CD4-positive, alpha-beta memory T cell (primary cell): Measurements from ENCODE around the gene ATP2B1. TPM values are rescaled to one million over a fixed set of nuclear protein-coding genes. Genes with fewer than 3 reads are reported as not detected.

Source experiments
- CTCF ChIA-PET: fragments of 350-600 bp; sonication (Branson Sonifier 250); formaldehyde crosslinking; loops from one replicate; lab custom pipeline; 2021; ENCODE audit warnings: inconsistent platforms; ENCODE audit not compliant: partially characterized antibody; lab: Charles Lee
- POLR2A ChIA-PET: fragments of 350-600 bp; sonication (Branson Sonifier 250); formaldehyde crosslinking; loops from one replicate; lab custom pipeline; 2021; ENCODE audit not compliant: partially characterized antibody; lab: Charles Lee
- DNase-seq, 5 donors: peaks; one replicate each; pipeline versions ENCODE4 v3.0.0 to v3.0.0-alpha.2; 2020 to 2022; ENCODE audit warnings: mixed read lengths in 1 of 5
- H3K27ac ChIP-seq: one replicate; pipeline ENCODE4 v1.7.0; 2013; ENCODE audit warnings: low read depth, low read length
- H3K27me3 ChIP-seq: 2 replicates; pipeline ENCODE4 v1.7.0; 2013; ENCODE audit warnings: mild to moderate bottlenecking, low read length, moderate library complexity; ENCODE audit not compliant: insufficient read depth
- H3K36me3 ChIP-seq: 2 replicates; pipeline ENCODE4 v1.7.0; 2013; ENCODE audit warnings: mild to moderate bottlenecking, low read length, moderate library complexity; ENCODE audit not compliant: insufficient read depth
- H3K4me1 ChIP-seq: 2 replicates; pipeline ENCODE4 v1.7.0; 2013; ENCODE audit warnings: mild to moderate bottlenecking, low read length, moderate library complexity; ENCODE audit not compliant: insufficient read depth
- H3K4me3 ChIP-seq, 2 donors: one replicate each; pipeline ENCODE4 v1.7.0; 2013; ENCODE audit warnings: low read length in 2 of 2, mild to moderate bottlenecking in 1 of 2
- H3K9me3 ChIP-seq, 2 donors: one replicate each; pipeline ENCODE4 v1.7.0; 2013; ENCODE audit warnings: low read length in 2 of 2, control low read depth in 1 of 2; ENCODE audit not compliant: control insufficient read depth in 1 of 2
- H3K27ac Mint-ChIP-seq, 7 donors: one replicate each; pipeline ENCODE4 v1.8.0; 2020 to 2021; ENCODE audit warnings: mixed read lengths in 7 of 7, mild to moderate bottlenecking in 6 of 7, inconsistent platforms in 3 of 7, moderate library complexity in 3 of 7
- H3K27me3 Mint-ChIP-seq, 2 donors: one replicate each; pipeline ENCODE4 v1.8.0; 2020 to 2021; ENCODE audit warnings: mixed read lengths in 2 of 2
- H3K36me3 Mint-ChIP-seq, 2 donors: one replicate each; pipeline ENCODE4 v1.8.0; 2020 to 2021; ENCODE audit warnings: mixed read lengths in 2 of 2, inconsistent platforms in 1 of 2, mild to moderate bottlenecking in 1 of 2
- H3K4me1 Mint-ChIP-seq, 4 donors: one replicate each; pipeline ENCODE4 v1.8.0; 2020 to 2021; ENCODE audit warnings: mixed read lengths in 4 of 4, mild to moderate bottlenecking in 1 of 4
- H3K4me3 Mint-ChIP-seq, 8 donors: one replicate each; pipeline ENCODE4 v1.8.0; 2020 to 2021; ENCODE audit warnings: mixed read lengths in 8 of 8, mild to moderate bottlenecking in 7 of 8, moderate library complexity in 6 of 8, inconsistent platforms in 3 of 8
- H3K9me3 Mint-ChIP-seq, 8 donors: one replicate each; pipeline ENCODE4 v1.8.0; 2020 to 2021; ENCODE audit warnings: mixed read lengths in 8 of 8, mild to moderate bottlenecking in 5 of 8, inconsistent platforms in 3 of 8, moderate library complexity in 1 of 8
- intact Hi-C: fragments of 100-400 bp; cut with micrococcal nuclease; formaldehyde crosslinking; loops from one replicate; pipeline ENCODE4 v1.15.1; 2023
- polyA plus RNA-seq, 2 donors: library from polyadenylated mRNA; unstranded; fragments of 300-500 nt; fragmentation: Illumina TruSeq; gene quantifications; one replicate each; pipeline ENCODE4 v1.2.3, GENCODE V29; 2021
- total RNA-seq, 2 experiments: library from RNA; stranded (reverse); gene quantifications; one replicate each; pipeline ENCODE4 v1.2.3, GENCODE V29; 2021

ATP2B1 gene
- total and polyA plus RNA-seq, 4 experiments from 2014 or later: 57.3 to 86.0 (median 72.6) TPM

GRCh38 chr12:89665556-89665955 lies 43.1 kb downstream of the ATP2B1 start:
- peaks cover 87% of the 10 kb centered on the region for H3K4me1 ChIP-seq
- no peaks in the 10 kb centered on the region for H3K9me3 ChIP-seq
- peaks cover 1 to 23% of the 10 kb centered on the region in 2 donors for H3K36me3 Mint-ChIP-seq
- ChIA-PET POLR2A (interaction anchor here (0.7 to 1.6 kb wide), 2 partner anchors 42 to 44 kb away, joined by 3 to 7 read pairs; partner anchors contain the start of gene ATP2B1), CTCF (no interaction called here)
- H3K4me1 Mint-ChIP-seq: peaks cover 61 to 85% (median 72%) of the 10 kb centered on the region in 4 donors
- H3K4me3 ChIP-seq: no peak overlapping the region
- DNase-seq: no peak
- peak overlapping the region in 3 of 8 donors; percentile 4 to 54 (median 49) for H3K4me3 Mint-ChIP-seq
- no peaks in the 10 kb centered on the region for H3K27me3 ChIP-seq
- no peak overlapping the region for H3K27ac ChIP-seq
- peak overlapping the region in 5 of 7 donors; percentile 26 to 79 (median 48) for H3K27ac Mint-ChIP-seq
- H3K27me3 Mint-ChIP-seq: no peaks in the 10 kb centered on the region
- intact Hi-C loops: loop anchor here (2.0 kb wide), 1 partner anchor 13 kb away; no protein-coding TSS in a partner anchor
- H3K36me3 ChIP-seq: no peaks in the 10 kb centered on the region
- peaks cover 0 to 2% (median 0%) of the 10 kb centered on the region in 8 donors for H3K9me3 Mint-ChIP-seq

- peak overlapping the region in 4 of 8 donors; percentile 51 to 65 (median 56) for H3K4me3 Mint-ChIP-seq
- POLR2A ChIA-PET: interaction anchor here (1.8 to 3.7 kb wide), 2 partner anchors 9 to 43 kb away, joined by 4 to 31 read pairs; partner anchors contain the start of gene ATP2B1
Observed at GRCh38 chr12:89664441-89664840, 44.2 kb downstream of the ATP2B1 start.

GRCh38 chr12:89663577-89664357 lies 44.9 kb downstream of the ATP2B1 start:
- Histone ChIP-seq H3K27me3 (no peaks in the 10 kb centered on the region), H3K4me3 (no peak overlapping the region), H3K36me3 (no peaks in the 10 kb centered on the region), H3K9me3 (no peaks in the 10 kb centered on the region), H3K27ac (peak overlapping the region; percentile 22), H3K4me1 (peaks cover 88% of the 10 kb centered on the region)
- peaks cover 0 to 2% (median 0%) of the 10 kb centered on the region in 8 donors for H3K9me3 Mint-ChIP-seq
- H3K4me3 Mint-ChIP-seq: peak overlapping the region in 6 of 8 donors; percentile 25 to 65 (median 54)
- H3K4me1 Mint-ChIP-seq: peaks cover 60 to 80% (median 72%) of the 10 kb centered on the region in 4 donors
- H3K36me3 Mint-ChIP-seq: peaks cover 1 to 20% of the 10 kb centered on the region in 2 donors
- peak in 1 of 5 donors; percentile 60 for DNase-seq
- peak overlapping the region; percentile 11 to 87 (median 69) for H3K27ac Mint-ChIP-seq
- intact Hi-C loops: loop anchor here (2.0 to 5.0 kb wide), 2 partner anchors 15 to 44 kb away; partner anchors contain the start of gene ATP2B1
- no peaks in the 10 kb centered on the region for H3K27me3 Mint-ChIP-seq
- ChIA-PET CTCF (interaction anchor here (0.7 to 1.5 kb wide), 3 partner anchors 11 to 286 kb away, joined by 3 to 5 read pairs (median 5); no protein-coding TSS in a partner anchor), POLR2A (interaction anchor here (0.9 to 3.7 kb wide), 4 partner anchors 8 to 200 kb away, joined by 4 to 31 read pairs (median 5); partner anchors contain the start of gene ATP2B1)

More at GRCh38 chr12:89664441-89664840, 44.2 kb downstream of the ATP2B1 start:
- H3K27me3 ChIP-seq: no peaks in the 10 kb centered on the region
- Mint-ChIP-seq H3K36me3 (peaks cover 1 to 23% of the 10 kb centered on the region in 2 donors), H3K27me3 (no peaks in the 10 kb centered on the region), H3K9me3 (peaks cover 0 to 2% (median 0%) of the 10 kb centered on the region in 8 donors), H3K27ac (peak overlapping the region in 4 of 7 donors; percentile 15 to 87 (median 32)), H3K4me1 (peaks cover 61 to 80% (median 71%) of the 10 kb centered on the region in 4 donors)
- intact Hi-C loops: loop anchor here (2.0 to 5.0 kb wide), 2 partner anchors 14 to 43 kb away; partner anchors contain the start of gene ATP2B1
- CTCF ChIA-PET: interaction anchor here (1.3 kb wide), 1 partner anchor 121 kb away, joined by 5 read pairs; no protein-coding TSS in a partner anchor
- no peak for DNase-seq
- no peak overlapping the region for H3K4me3 ChIP-seq
- H3K4me1 ChIP-seq: peaks cover 89% of the 10 kb centered on the region
- no peaks in the 10 kb centered on the region for H3K9me3 ChIP-seq
- peak overlapping the region; percentile 22 for H3K27ac ChIP-seq
- no peaks in the 10 kb centered on the region for H3K36me3 ChIP-seq

GRCh38 chr12:89662623-89663022 lies 46.0 kb downstream of the ATP2B1 start:
- peaks cover 0 to 2% (median 0%) of the 10 kb centered on the region in 8 donors for H3K9me3 Mint-ChIP-seq
- intact Hi-C loops: loop anchor here (5.0 kb wide), 1 partner anchor 45 kb away; the partner anchor contains the start of gene ATP2B1
- no peaks in the 10 kb centered on the region for H3K36me3 ChIP-seq
- POLR2A ChIA-PET: interaction anchor here (0.9 to 3.7 kb wide), 3 partner anchors 9 to 201 kb away, joined by 4 to 31 read pairs (median 6); partner anchors contain the start of gene ATP2B1
- CTCF ChIA-PET: interaction anchor here (0.6 to 1.5 kb wide), 2 partner anchors 35 to 287 kb away, joined by 3 to 5 read pairs; no protein-coding TSS in a partner anchor
- peak overlapping the region in 4 of 7 donors; percentile 16 to 56 (median 30) for H3K27ac Mint-ChIP-seq
- H3K4me3 ChIP-seq: no peak overlapping the region
- peak overlapping the region in 4 of 8 donors; percentile 6 to 64 (median 34) for H3K4me3 Mint-ChIP-seq
- peaks cover 61 to 82% (median 74%) of the 10 kb centered on the region in 4 donors for H3K4me1 Mint-ChIP-seq
- no peak for DNase-seq
- no peaks in the 10 kb centered on the region for H3K27me3 Mint-ChIP-seq
- no peaks in the 10 kb centered on the region for H3K27me3 ChIP-seq
- H3K27ac ChIP-seq: peak overlapping the region; percentile 4
- H3K36me3 Mint-ChIP-seq: peaks cover 1 to 15% of the 10 kb centered on the region in 2 donors
- H3K4me1 ChIP-seq: peaks cover 89% of the 10 kb centered on the region
- no peaks in the 10 kb centered on the region for H3K9me3 ChIP-seq

GRCh38 chr12:89661706-89662330 lies 46.8 kb downstream of the ATP2B1 start:
- H3K9me3 Mint-ChIP-seq: peaks cover 0 to 1% (median 0%) of the 10 kb centered on the region in 8 donors
- Histone ChIP-seq H3K4me1 (peaks cover 88% of the 10 kb centered on the region), H3K4me3 (no peak overlapping the region), H3K27me3 (no peaks in the 10 kb centered on the region), H3K9me3 (no peaks in the 10 kb centered on the region), H3K36me3 (no peaks in the 10 kb centered on the region), H3K27ac (no peak overlapping the region)
- H3K27ac Mint-ChIP-seq: peak overlapping the region; percentile 9 to 78 (median 31)
- peaks cover 4 to 9% of the 10 kb centered on the region in 2 donors for H3K36me3 Mint-ChIP-seq
- POLR2A ChIA-PET: interaction anchor here (1.2 to 3.7 kb wide), 2 partner anchors 13 to 46 kb away, joined by 4 to 31 read pairs; partner anchors contain the start of gene ATP2B1
- CTCF ChIA-PET: interaction anchor here (0.6 to 1.4 kb wide), 2 partner anchors 46 to 189 kb away, joined by 3 read pairs; no protein-coding TSS in a partner anchor
- intact Hi-C loops: loop anchor here (5.0 kb wide), 1 partner anchor 45 kb away; the partner anchor contains the start of gene ATP2B1
- DNase-seq: peak in 4 of 5 donors; percentile 20 to 38 (median 24)
- no peaks in the 10 kb centered on the region for H3K27me3 Mint-ChIP-seq
- H3K4me3 Mint-ChIP-seq: peak overlapping the region in 6 of 8 donors; percentile 3 to 71 (median 54)
- peaks cover 61 to 82% (median 74%) of the 10 kb centered on the region in 4 donors for H3K4me1 Mint-ChIP-seq

GRCh38 chr12:89657739-89658138 lies 50.9 kb downstream of the ATP2B1 start:
- H3K27ac Mint-ChIP-seq: peak overlapping the region in 1 of 7 donors; percentile 43
- CTCF ChIA-PET: no interaction called here

More at GRCh38 chr12:89657739-89658138, 50.9 kb downstream of the ATP2B1 start:
- Mint-ChIP-seq H3K9me3 (no peaks in the 10 kb centered on the region), H3K4me1 (peaks cover 46 to 74% (median 64%) of the 10 kb centered on the region in 4 donors), H3K36me3 (peaks cover 23 to 28% of the 10 kb centered on the region in 2 donors), H3K4me3 (peak overlapping the region in 2 of 8 donors; percentile 3 to 17), H3K27me3 (no peaks in the 10 kb centered on the region)
- Histone ChIP-seq H3K36me3 (peaks cover 4% of the 10 kb centered on the region), H3K27me3 (no peaks in the 10 kb centered on the region), H3K27ac (no peak overlapping the region), H3K4me3 (no peak overlapping the region), H3K9me3 (no peaks in the 10 kb centered on the region), H3K4me1 (peaks cover 64% of the 10 kb centered on the region)
- intact Hi-C loops: no loop called here
- no peak for DNase-seq
- POLR2A ChIA-PET: no interaction called here
